ENCODE data around the gene NEDD9. TPM values are rescaled to one million over a fixed set of nuclear protein-coding genes. Genes with fewer than 3 reads are reported as not detected.

NEDD9 gene
- total and polyA plus RNA-seq, 4 donors, result 7.5 to 16.8 (median 11.7) TPM

GRCh38 chr6:11241793-11242201, 9.3 kb upstream of the NEDD9 start:
- DNase-seq (ENCODE audit: low spot score), result peak; percentile 53
- 57% methylated on average over 17 of the region's 17 CpGs for WGBS
- TF ChIP-seq TAF1 (conservative IDR thresholded peaks at IDR 0.05) (no peak), REST (IDR thresholded peaks at IDR 0.05) (no peak), RAD21 (IDR thresholded peaks at IDR 0.05) (peak; percentile 81 to 90), GABPA (IDR thresholded peaks at IDR 0.05 in 1 of 2, conservative IDR thresholded peaks at IDR 0.05 in 1 of 2) (no peak), CTCF (IDR thresholded peaks at IDR 0.05; ENCODE audit: low read depth, low read length, missing input control) (peak; percentile 64), EGR1 (IDR thresholded peaks at IDR 0.05; ENCODE audit: low read depth in 2 of 2) (no peak), NR2F2 (IDR thresholded peaks at IDR 0.05) (no peak), ATF3 (IDR thresholded peaks at IDR 0.05) (no peak), JUND (IDR thresholded peaks at IDR 0.05) (no peak), ZBTB33 (IDR thresholded peaks at IDR 0.05) (no peak), FOXA1 (IDR thresholded peaks at IDR 0.05) (no peak), RXRA (IDR thresholded peaks at IDR 0.05) (peak; percentile 10 to 46), MAX (IDR thresholded peaks at IDR 0.05) (no peak), HNF4G (IDR thresholded peaks at IDR 0.05) (no peak), SP1 (IDR thresholded peaks at IDR 0.05) (peak; percentile 38), FOXA2 (IDR thresholded peaks at IDR 0.05) (no peak), HNF4A (conservative IDR thresholded peaks at IDR 0.05) (peak in 1 of 2 donors; percentile 41), YY1 (IDR thresholded peaks at IDR 0.05) (peak; percentile 28)
- H3K36me3 ChIP-seq (ENCODE audit: control insufficient read depth in 4 of 4, insufficient read depth in 3 of 4, low read depth in 1 of 4, low read length in 3 of 4), result no peaks in the 10 kb centered on the region
- H3K27ac ChIP-seq (ENCODE audit: low read depth in 1 of 2, low read length in 2 of 2), result no peak overlapping the region
- H3K9ac ChIP-seq (ENCODE audit: low read depth in 1 of 2, low read length in 2 of 2), result no peak overlapping the region
- H3K4me1 ChIP-seq (ENCODE audit: control insufficient read depth in 4 of 4, insufficient read depth in 4 of 4, low read length in 3 of 4), result no peaks in the 10 kb centered on the region
- H3K4me3 ChIP-seq (ENCODE audit: low read depth in 1 of 3, low read length in 3 of 3), result no peak overlapping the region
- no peaks in the 10 kb centered on the region for H3K27me3 ChIP-seq (ENCODE audit: control insufficient read depth in 4 of 4, insufficient read depth in 4 of 4, low read length in 3 of 4)
- H3K9me3 ChIP-seq (ENCODE audit: control insufficient read depth in 4 of 4, low read length in 3 of 4), result no peaks in the 10 kb centered on the region

Data from liver (tissue), 9 donors.